Effector CD8-positive, alpha-beta T cell (primary cell): ENCODE data around the gene RSRP1.

ENCODE experiments used
- DNase-seq: peaks from one replicate; lab custom pipeline; 2025; lab: John Stamatoyannopoulos, UW

The RSRP1 gene

GRCh38 chr1:25217598-25218232 lies 29.5 kb downstream of the RSRP1 start:
- no peak for DNase-seq

GRCh38 chr1:25217015-25217414 lies 30.2 kb downstream of the RSRP1 start:
- no peak for DNase-seq

- DNase-seq, result no peak
These were observed 31.1 kb downstream of the RSRP1 start for GRCh38 chr1:25216123-25216522.

GRCh38 chr1:25212725-25213124 lies 34.5 kb downstream of the RSRP1 start:
- DNase-seq, result no peak

GRCh38 chr1:25210728-25211127 lies 36.5 kb downstream of the RSRP1 start:
- no peak for DNase-seq

- no peak for DNase-seq
These were observed 37.7 kb downstream of the RSRP1 start for GRCh38 chr1:25209516-25209915.

- DNase-seq, result no peak
These were observed 38.6 kb downstream of the RSRP1 start for GRCh38 chr1:25208561-25209222.

GRCh38 chr1:25208092-25208491 lies 39.2 kb downstream of the RSRP1 start:
- DNase-seq, result no peak

GRCh38 chr1:25206201-25206600 lies 41.1 kb downstream of the RSRP1 start:
- no peak for DNase-seq

- no peak for DNase-seq
These were observed 41.5 kb downstream of the RSRP1 start for GRCh38 chr1:25205786-25206185.

- DNase-seq, result no peak
These were observed 42.3 kb downstream of the RSRP1 start for GRCh38 chr1:25204797-25205480.

- no peak for DNase-seq
These were observed 46.2 kb downstream of the RSRP1 start for GRCh38 chr1:25201006-25201405.

- DNase-seq, result no peak
These were observed 47.2 kb downstream of the RSRP1 start for GRCh38 chr1:25199819-25200620.

GRCh38 chr1:25198663-25199252 lies 48.5 kb downstream of the RSRP1 start:
- DNase-seq, result no peak

- no peak for DNase-seq
These were observed 49.1 kb downstream of the RSRP1 start for GRCh38 chr1:25197982-25198662.

- no peak for DNase-seq
These were observed 49.8 kb downstream of the RSRP1 start for GRCh38 chr1:25197235-25197975.

GRCh38 chr1:25196830-25197229 lies 50.4 kb downstream of the RSRP1 start:
- DNase-seq, result no peak

- DNase-seq, result no peak
These were observed 51.4 kb downstream of the RSRP1 start for GRCh38 chr1:25195835-25196234.

- no peak for DNase-seq
These were observed 52.7 kb downstream of the RSRP1 start for GRCh38 chr1:25194572-25195020.

- no peak for DNase-seq
These were observed 53.2 kb downstream of the RSRP1 start for GRCh38 chr1:25194054-25194453.

- no peak for DNase-seq
These were observed 54.0 kb downstream of the RSRP1 start for GRCh38 chr1:25193229-25193628.
